ENCODE results near the gene NAV2. TPM values are rescaled to one million over a fixed set of nuclear protein-coding genes. Genes with fewer than 3 reads are reported as not detected.

Gene NAV2
- total RNA-seq, 1 experiment from 2014 or later: 46.3 TPM

GRCh38 chr11:20109731-20110445 lies 397.3 kb downstream of the NAV2 start:
- Histone ChIP-seq H2BK12ac (ENCODE audit: insufficient read length, low read depth, low read length) (no peak overlapping the region), H3K4ac (ENCODE audit: low read depth, low read length) (no peak overlapping the region), H3K14ac (ENCODE audit: insufficient read depth, low read length) (no peak overlapping the region), H3K4me1 (ENCODE audit: insufficient read depth, low read length) (no peaks in the 10 kb centered on the region), H3K18ac (ENCODE audit: insufficient read length, low read depth, low read length) (no peak overlapping the region), H2BK15ac (ENCODE audit: low read depth, low read length) (no peak overlapping the region), H3K23ac (ENCODE audit: insufficient read length, low read depth, low read length) (no peak overlapping the region), H3K56ac (ENCODE audit: insufficient read length, low read depth, low read length) (no peak overlapping the region), H3K27me3 (ENCODE audit: insufficient read depth, low read length) (no peaks in the 10 kb centered on the region), H2BK5ac (ENCODE audit: insufficient read length, low read length) (no peak overlapping the region), H4K8ac (replicated peaks; ENCODE audit: insufficient read length, low read depth, low read length) (no peak overlapping the region), H2AK5ac (ENCODE audit: insufficient read length, low read length) (no peak overlapping the region), H3K23me2 (ENCODE audit: insufficient read length, low read depth, low read length, poor library complexity, severe bottlenecking) (no peaks in the 10 kb centered on the region), H3K27ac (ENCODE audit: insufficient read length, low read depth, low read length) (no peak overlapping the region), H3K79me2 (ENCODE audit: insufficient read depth, low read length) (no peaks in the 10 kb centered on the region), H3K4me2 (ENCODE audit: insufficient read depth, insufficient read length, low read length) (no peak overlapping the region), H3K9me3 (ENCODE audit: control insufficient read depth, low read depth, low read length) (no peaks in the 10 kb centered on the region), H2BK120ac (ENCODE audit: low read depth, low read length, poor library complexity, severe bottlenecking) (no peak overlapping the region), H2BK20ac (ENCODE audit: low read depth, low read length, poor library complexity, severe bottlenecking) (no peak overlapping the region), H4K20me1 (ENCODE audit: control insufficient read depth, insufficient read depth, insufficient read length) (no peaks in the 10 kb centered on the region), H3T11ph (ENCODE audit: low read length) (no peak overlapping the region), H4K91ac (ENCODE audit: insufficient read length, low read depth, low read length) (no peak overlapping the region), H2AFZ (ENCODE audit: low read length) (no peak overlapping the region), H3K9ac (ENCODE audit: extremely low read depth, insufficient read length, low read length) (no peak overlapping the region), H3K79me1 (ENCODE audit: insufficient read depth, low read depth, low read length, poor library complexity, severe bottlenecking) (no peaks in the 10 kb centered on the region), H4K5ac (ENCODE audit: insufficient read length, low read depth, low read length) (no peak overlapping the region)
- peaks cover 2 to 5% of the 10 kb centered on the region in 2 experiments; a peak in 3 of 4 replicates for H3K4me1 Mint-ChIP-seq
- DNase-seq: no peak
- no peaks in the 10 kb centered on the region for H3K27me3 Mint-ChIP-seq (ENCODE audit: low read depth)
- no CpG with 5 or more reads among the region's 9 CpGs for WGBS (ENCODE audit: extremely low coverage, insufficient read length, low lambda C conversion rate)
- no peak overlapping the region for H3K4me3 Mint-ChIP-seq
- H3K9me3 Mint-ChIP-seq: no peaks in the 10 kb centered on the region
- H3K36me3 Mint-ChIP-seq (ENCODE audit: insufficient read depth in 1 of 3, low read depth in 3 of 3): peaks cover 46 to 69% (median 58%) of the 10 kb centered on the region in 3 experiments
- H3K27ac Mint-ChIP-seq: peak overlapping the region in 1 of 3 experiments; percentile 22; a peak in 1 of 7 replicates
- no peak for TF ChIP-seq CTCF (conservative IDR thresholded peaks at IDR 0.05)
